ENCODE results near the gene CACNB1. TPM values are rescaled to one million over a fixed set of nuclear protein-coding genes. Genes with fewer than 3 reads are reported as not detected.

CACNB1 gene
- total RNA-seq, 4 donors from 2014 or later = 5.7 to 13.1 (median 11.2) TPM

GRCh38 chr17:39236450-39236927, 39.0 kb upstream of the CACNB1 start:
- intact Hi-C loops (cut with DNase I; ENCODE audit: low total_unique reads) = no loop called here
- no peak for TF ChIP-seq POLR2A (IDR thresholded peaks at IDR 0.05)
- TF ChIP-seq, protein P1, sequence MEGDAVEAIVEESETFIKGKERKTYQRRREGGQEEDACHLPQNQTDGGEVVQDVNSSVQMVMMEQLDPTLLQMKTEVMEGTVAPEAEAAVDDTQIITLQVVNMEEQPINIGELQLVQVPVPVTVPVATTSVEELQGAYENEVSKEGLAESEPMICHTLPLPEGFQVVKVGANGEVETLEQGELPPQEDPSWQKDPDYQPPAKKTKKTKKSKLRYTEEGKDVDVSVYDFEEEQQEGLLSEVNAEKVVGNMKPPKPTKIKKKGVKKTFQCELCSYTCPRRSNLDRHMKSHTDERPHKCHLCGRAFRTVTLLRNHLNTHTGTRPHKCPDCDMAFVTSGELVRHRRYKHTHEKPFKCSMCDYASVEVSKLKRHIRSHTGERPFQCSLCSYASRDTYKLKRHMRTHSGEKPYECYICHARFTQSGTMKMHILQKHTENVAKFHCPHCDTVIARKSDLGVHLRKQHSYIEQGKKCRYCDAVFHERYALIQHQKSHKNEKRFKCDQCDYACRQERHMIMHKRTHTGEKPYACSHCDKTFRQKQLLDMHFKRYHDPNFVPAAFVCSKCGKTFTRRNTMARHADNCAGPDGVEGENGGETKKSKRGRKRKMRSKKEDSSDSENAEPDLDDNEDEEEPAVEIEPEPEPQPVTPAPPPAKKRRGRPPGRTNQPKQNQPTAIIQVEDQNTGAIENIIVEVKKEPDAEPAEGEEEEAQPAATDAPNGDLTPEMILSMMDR (IDR thresholded peaks at IDR 0.05) = no peak
- 41 to 45% methylated on average over 5 of the region's 5 CpGs for WGBS, 2 donors

GRCh38 chr17:39235555-39236449, 38.3 kb upstream of the CACNB1 start:
- TF ChIP-seq, protein P1 (IDR thresholded peaks at IDR 0.05) = no peak
- no peak for TF ChIP-seq POLR2A (IDR thresholded peaks at IDR 0.05)
- DNase-seq (ENCODE audit: low spot score in 2 of 2) = no peak
- intact Hi-C loops (cut with DNase I; ENCODE audit: low total_unique reads) = no loop called here
- 19 to 21% methylated on average over 18 of the region's 18 CpGs for WGBS, 2 donors
- no peak overlapping the region for H3K4me3 ChIP-seq (ENCODE audit: low read depth, poor library complexity, severe bottlenecking)

More at GRCh38 chr17:39236450-39236927, 39.0 kb upstream of the CACNB1 start:
- H3K4me3 ChIP-seq (ENCODE audit: low read depth, poor library complexity, severe bottlenecking) = no peak overlapping the region
- no peak for DNase-seq (ENCODE audit: low spot score in 2 of 2)

- WGBS, 2 donors = 14 to 16% methylated on average over 18 to 22 of the region's 22 CpGs
- H3K4me3 ChIP-seq (ENCODE audit: low read depth, poor library complexity, severe bottlenecking) = no peak overlapping the region
- DNase-seq (ENCODE audit: low spot score in 2 of 2) = no peak
- TF ChIP-seq POLR2A (IDR thresholded peaks at IDR 0.05) = no peak
- TF ChIP-seq, protein P1 (IDR thresholded peaks at IDR 0.05) = peak in 1 of 3 donors; percentile 60
- intact Hi-C loops (cut with DNase I; ENCODE audit: low total_unique reads) = no loop called here
Observed at GRCh38 chr17:39231591-39232551, 34.4 kb upstream of the CACNB1 start.

DNA sequence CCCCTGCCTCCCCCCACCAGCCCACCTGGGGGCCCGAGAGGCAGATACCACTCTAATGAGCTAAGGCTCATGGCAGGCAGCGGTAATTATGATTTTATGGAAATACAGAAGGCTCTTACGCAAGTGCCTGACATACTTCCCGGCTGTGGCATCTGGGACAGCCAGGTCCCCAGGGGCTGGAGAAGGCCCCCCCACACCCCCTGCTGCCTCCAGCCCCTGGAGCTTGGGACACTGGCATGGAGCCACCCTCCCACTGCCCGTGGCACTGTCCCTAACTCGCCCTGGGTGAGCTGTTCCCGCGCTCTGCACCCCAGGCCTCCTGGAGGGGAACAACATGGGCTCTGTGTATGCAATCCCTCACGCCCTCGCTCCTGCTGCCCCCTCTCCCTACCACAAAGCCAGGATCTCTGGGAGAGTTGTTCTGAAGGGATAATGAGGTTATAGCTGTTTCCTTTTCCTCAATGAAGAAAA, 33.7 kb upstream of the CACNB1 start:
- DNase-seq (ENCODE audit: low spot score in 2 of 2) = no peak
- intact Hi-C loops (cut with DNase I; ENCODE audit: low total_unique reads) = no loop called here
- WGBS, 2 donors = 30 to 46% methylated on average over 9 to 10 of the region's 10 CpGs
- TF ChIP-seq, protein P1 (IDR thresholded peaks at IDR 0.05) = no peak
- TF ChIP-seq POLR2A (IDR thresholded peaks at IDR 0.05) = no peak
- H3K4me3 ChIP-seq (ENCODE audit: low read depth, poor library complexity, severe bottlenecking) = no peak overlapping the region

GRCh38 chr17:39230361-39230760, 32.9 kb upstream of the CACNB1 start:
- intact Hi-C loops (cut with DNase I; ENCODE audit: low total_unique reads) = no loop called here
- 74 to 77% methylated on average over 1 of the region's 1 CpG for WGBS, 2 donors
- no peak for DNase-seq (ENCODE audit: low spot score in 2 of 2)
- H3K4me3 ChIP-seq (ENCODE audit: low read depth, poor library complexity, severe bottlenecking) = no peak overlapping the region
- no peak for TF ChIP-seq POLR2A (IDR thresholded peaks at IDR 0.05)
- TF ChIP-seq, protein P1 (IDR thresholded peaks at IDR 0.05) = no peak
